AG08395 (cell line): ENCODE measurements around the gene OXTR.
A peak's percentile ranks its signal among the peaks of the same experiment; 100 is the strongest.

ENCODE experiments used
- DNase-seq: peaks from one replicate; pipeline ENCODE4 v3.0.0; 2012; ENCODE audit warnings: mixed read lengths, low spot score

The OXTR gene

DNA sequence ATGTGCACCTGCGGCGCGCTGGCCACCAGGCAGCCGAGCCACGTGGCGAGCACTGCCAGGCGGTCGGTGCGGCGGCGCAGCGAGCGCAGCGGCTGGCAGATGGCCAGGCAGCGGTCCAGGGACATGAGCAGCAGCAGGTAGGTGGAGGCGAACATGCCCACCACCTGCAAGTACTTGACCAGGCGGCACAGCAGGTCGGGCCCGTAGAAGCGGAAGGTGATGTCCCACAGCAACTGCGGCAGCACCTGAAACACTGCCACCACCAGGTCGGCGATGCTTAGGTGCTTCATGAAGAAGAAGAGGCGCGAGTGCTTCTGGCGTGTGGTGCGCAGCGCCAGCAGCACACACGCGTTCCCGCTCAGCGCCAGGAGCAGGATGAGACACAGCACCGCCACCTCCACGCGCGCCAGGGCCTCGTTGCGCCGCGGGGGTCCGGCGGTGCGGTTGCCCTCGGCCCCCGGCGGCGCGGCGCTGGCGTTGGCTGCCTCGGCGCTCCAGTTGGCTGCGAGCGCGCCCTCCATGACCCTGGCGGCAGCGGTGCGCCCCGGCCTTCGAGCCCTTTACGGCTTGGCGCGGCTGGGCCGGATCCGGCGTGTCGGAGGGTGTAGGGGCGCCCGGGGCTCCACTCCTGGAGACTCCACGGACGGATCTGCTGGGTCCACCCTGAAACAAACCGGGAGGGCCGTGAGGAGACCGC, 1.6 kb downstream of the OXTR start:
- DNase-seq = no peak

DNA sequence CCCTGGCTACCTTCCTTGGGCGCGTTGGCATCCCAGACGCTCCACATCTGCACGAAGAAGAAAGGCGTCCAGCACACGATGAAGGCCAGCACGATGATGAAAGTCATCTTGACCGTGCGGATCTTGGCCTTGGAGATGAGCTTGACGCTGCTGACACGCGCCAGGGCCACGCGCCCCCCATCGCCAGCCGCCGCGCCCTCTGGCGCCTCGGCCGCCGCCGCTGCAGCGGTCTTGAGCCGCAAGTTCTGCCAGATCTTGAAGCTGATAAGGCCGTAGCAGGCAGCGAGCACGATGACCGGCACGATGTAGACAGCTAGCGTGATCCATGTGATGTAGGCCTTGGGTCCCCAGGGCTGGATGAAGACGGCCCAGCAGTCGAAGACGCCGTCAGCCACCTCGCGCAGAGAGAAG, 2.2 kb downstream of the OXTR start:
- no peak for DNase-seq

- DNase-seq = no peak
Measured at GRCh38 chr3:8766148-8766547, 3.3 kb downstream of the OXTR start.

DNA sequence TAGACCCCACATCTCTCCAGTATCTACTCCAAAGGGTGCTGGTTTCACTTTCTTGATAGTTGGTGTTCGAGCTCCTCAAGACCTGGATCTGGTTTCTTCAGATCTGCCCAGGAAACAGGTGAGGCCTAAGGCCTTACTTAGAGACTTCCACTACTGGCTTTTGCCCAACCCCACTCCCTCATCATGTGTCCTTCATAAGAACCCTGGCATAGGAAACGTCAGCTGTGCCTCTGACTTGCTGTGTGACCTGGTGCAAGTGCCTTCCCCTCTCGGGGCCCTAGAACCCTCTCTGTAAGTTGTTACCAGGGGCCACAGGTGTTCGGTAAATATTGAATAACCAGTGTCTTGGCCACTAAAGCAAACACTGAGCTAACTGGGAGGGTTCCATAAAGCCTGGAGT, 3.9 kb downstream of the OXTR start:
- DNase-seq = no peak

DNA sequence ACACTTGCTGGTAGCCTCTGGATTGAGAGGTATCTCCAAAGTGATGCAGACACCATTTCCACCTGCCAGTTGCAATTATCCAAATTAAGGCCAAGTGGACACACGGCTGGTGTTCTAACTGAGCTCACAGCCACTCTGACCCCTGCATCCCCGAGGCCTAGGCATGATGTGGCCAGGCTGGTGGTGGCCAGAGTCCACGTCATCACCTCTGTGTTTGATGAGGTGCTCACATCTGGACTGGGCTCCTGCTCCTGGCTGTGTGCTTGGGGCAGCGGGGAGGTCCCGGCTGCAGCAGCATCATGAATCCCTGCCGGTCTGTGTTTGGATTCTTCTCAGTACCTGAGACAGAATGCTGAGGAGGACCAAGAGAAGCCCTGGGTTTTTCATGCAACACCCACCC, 4.9 kb downstream of the OXTR start:
- no peak for DNase-seq

DNA sequence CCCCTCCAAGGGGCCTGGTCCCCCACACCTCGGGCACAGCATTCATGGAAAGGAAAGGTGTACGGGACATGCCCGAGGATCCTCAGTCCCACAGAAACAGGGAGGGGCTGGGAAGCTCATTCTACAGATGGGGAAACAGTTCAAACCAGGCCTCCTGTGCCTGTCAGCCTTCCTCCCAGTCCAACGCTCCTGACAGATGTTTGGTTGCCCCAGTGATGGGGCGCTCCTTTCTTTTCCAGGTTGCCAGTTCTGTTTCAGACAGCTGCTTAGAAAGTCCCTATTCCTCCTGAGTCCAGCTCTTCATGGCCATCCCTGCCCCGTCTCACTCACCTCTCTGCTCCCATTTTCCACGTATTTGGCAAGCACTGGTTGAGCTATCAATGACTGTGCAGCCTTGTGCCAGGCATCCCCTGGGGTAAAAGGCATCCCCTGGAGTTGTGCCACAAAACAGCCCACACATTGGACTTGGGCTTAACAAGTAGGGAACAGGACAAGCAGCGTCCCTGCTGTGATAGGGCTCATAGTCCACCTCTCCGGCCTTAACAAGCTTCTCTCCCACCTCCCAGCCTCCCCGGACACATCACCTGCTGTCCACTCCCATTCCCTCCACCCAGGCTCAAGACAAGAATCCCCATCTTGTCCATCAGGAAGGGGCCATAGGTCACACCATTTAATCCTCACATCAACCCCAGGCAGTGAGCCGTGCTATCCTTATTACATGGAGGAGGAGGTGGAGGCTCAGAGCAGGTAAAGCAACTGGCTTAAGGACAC, 6.6 kb downstream of the OXTR start:
- no peak for DNase-seq

DNA sequence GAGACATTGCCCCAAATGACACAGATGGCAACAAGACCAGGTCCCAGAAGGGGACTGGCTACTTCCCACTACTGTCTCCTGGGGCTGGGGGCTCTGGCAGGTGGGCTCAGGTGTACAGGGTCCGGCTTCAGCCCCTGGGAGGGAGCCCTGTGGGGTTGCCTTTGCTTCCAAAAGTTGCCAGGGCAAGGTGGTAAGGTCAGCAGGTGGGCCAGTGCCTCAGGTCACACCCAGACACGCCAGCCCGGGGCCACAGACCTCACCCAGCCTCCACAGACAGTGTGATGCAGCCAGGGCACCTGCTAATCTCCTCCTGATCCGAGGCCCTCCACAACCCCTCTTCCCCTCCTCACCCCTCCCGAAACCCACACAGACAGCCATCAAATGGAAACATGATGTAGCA, 7.5 kb downstream of the OXTR start:
- no peak for DNase-seq

DNA sequence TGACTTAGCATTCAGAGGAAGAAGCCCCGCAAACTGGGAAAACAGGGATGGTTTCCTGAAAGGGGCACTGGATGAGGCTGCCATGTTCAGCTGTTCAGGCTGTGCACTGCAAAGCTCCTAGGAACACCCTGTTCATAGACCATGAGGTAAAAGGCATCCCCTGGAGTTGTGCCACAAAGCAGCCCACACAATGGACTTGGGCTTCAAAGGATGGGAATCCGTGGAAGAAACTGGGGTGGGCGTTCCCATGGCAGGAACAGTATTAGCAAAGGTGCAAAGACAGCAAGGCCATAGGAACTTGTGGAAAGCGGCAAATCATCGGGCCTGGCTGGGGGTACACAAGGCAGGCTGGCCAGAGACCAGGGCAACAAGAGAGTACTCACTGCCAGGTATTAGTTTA, 8.9 kb downstream of the OXTR start:
- no peak for DNase-seq

DNA sequence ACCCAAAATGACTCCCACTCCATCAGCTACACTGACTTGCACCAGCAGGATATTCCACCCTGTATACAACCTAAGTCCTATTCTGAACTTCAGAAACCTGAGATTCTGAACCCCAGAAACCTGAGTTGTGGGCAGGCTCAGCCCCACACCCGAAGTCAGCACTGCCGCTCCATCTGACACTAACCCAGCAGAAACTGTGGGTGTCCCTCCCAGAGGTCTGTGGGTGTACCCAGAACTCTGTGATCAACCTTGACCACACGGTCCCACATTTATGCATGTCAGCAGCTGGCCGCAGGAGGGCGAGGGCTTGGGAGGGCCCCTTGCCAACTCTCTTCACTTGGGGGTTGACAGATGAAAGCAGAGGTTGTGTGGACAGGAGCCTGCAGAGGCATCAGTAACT, 9.3 kb downstream of the OXTR start:
- no peak for DNase-seq

DNA sequence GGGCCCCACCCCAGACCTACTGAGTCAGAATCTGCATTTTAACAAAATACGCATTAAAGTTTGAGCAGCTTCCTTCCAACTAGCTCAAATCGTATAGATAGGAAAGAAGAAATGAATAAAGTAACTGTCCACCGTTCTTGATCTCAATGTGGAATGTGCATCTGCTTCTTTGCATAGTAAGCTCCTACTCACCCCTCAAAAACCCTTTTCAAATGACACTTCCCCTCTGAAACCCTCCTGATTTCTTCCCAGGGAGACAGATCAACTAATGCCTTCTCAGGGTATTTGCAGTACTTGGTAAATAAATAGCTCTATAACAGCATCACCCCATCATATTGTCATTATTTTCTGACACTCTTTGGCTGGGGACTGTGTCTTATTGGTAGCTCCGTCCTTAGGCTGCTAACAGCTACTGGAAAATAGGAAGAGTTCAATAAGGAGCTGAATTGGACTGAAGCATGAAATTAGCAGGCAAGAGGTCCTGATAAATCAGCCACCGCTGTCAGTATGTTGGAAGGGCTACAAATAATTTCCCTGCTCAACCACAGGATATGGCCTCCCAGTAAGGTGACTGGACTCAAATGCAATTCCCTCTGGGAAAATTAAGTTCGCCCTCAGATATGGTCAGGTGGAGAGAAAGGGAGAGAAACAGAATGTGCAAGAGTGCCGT, 10.2 kb downstream of the OXTR start:
- peak; percentile 36 for DNase-seq

DNA sequence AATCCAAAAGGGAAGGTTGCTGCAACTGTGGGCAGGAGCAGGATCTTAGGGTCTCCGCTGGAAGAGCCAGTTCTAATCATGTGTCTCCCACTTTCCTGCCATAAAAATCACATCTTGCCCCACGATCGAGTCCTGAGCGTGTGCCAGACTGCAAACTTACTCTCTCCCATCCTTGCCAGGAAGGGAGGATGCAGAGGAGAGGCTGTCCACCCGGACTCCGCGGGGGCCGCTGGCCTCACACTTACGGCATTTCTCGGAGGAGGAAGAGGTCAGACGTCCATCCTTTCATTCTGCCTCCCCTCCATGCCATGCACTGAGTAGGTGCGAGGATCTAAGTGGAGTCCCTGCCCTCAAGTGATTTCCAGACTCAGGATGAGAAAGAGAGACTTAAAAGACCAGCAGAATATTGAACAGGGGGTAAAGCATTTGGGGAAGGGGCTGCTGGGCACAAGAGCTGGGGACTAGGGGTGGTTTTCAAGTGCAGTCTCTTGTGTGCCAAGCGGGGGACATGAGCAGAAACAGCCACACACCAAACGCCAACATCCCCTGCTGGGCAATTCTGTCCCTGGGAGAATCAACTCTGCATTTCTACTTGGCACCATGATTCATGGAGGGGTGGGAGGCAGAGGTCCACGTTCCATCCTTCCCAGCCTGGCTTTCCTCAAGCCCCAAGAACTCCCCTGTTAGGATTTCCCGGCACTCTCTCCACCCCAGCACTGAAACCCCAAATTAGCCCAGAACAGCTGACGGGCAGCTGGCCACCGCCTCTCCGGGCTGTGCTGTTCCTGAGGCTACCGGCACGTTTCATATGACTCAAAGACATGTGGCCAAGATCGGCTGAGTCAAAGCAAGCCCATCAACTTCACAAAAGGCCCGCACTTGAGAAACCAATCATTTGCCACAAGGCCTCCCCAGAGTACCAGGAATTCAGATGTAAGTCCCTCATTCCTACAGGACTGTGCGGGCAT, 11.6 kb downstream of the OXTR start:
- DNase-seq = peak; percentile 94

DNA sequence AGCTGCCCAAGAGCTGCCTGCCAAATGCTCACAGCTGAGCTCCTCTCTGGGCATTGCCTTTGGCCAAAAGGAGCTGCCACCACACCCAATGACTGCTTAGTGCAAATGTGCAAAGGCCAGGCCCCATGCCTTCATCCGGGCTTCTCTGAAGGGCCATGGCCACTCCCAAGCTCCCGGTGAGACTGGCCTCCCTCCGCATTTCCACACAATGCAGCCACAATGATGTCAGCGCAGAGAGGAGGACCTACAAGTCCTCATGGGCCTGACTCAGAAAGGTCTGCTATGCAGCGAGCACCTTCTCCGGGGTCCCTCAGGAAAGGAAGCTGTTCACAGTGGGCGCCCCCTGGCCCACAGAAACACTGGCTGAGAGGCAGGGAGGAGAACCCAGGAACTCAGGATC, 12.7 kb downstream of the OXTR start:
- no peak for DNase-seq

DNA sequence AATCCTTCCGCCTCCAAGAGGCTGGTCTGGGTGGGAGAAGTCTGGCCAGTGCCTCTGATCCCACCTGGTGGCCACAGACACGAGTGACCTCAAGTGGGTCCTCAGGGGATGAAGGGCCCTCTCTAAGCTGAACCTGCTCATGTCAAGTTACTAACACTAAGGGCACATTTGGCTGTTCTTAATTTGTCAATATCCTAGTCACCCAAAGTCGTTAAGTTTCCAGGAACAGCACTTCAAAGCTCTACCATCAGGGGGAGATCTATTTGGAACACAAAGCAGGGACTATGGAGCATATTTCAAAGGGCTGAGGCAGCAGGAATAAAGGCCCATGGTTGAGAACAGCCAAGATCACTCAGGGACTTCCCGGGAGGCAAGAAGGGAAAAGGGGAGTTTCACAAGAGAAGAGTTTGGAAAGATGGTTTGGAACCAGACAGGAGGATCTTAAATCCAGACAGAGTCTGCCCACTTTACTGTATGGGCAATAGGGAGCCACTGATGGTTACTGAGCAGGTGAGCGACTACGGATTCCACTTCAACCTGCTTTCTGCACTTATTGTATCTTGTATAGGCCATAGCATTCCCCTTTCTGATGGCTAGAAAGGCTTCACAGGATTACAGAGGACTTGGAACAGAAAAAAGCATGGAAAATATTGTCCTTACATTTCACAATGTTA, 13.7 kb downstream of the OXTR start:
- DNase-seq = peak; percentile 30

GRCh38 chr3:8755097-8755496, 14.3 kb downstream of the OXTR start:
- DNase-seq = no peak

DNA sequence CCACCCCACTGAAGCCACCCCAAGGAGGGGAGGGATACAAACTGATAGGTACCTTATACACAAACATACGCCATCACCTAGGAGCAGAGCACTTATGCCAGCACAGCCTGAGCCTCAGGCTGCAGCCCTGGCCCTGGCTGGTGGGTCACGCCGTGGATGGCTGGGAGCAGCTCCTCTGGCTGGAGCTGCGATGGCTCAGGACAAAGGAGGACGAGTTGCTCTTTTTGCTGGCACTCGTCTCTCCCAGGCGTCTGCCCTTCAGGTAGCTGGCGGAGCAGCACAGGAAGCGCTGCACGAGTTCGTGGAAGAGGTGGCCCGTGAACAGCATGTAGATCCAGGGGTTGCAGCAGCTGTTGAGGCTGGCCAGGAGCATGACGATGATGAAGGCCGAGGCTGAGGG, 16.6 kb downstream of the OXTR start:
- DNase-seq = no peak

GRCh38 chr3:8749316-8749715, 20.1 kb downstream of the OXTR start:
- DNase-seq = no peak

DNA sequence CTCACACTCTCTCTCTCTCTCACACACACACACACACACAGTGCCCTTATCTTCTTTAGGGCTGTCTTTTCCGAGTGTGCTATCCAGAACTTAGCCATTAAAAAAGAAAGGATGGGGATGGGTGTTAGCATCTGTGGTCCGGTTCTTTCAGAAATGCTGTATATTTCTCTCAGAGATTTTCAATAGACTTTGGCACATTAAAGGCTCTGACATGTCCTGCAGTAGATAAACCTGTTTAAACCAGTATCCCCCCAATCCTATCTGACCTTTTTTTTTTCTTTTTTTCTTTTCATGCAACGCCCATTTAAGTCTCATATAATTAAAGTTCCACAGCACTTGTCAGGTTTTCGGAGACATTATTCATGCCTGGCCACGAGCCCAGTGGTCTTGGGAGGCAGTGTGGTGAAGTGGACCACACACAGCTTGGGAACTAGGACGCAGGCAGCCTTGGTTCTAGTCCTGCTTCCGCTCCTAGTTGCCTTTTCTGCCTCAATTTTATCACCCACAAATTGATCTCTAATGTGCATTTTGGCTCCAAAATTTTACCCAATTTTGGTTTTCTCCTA, 22.6 kb downstream of the OXTR start:
- DNase-seq = no peak

DNA sequence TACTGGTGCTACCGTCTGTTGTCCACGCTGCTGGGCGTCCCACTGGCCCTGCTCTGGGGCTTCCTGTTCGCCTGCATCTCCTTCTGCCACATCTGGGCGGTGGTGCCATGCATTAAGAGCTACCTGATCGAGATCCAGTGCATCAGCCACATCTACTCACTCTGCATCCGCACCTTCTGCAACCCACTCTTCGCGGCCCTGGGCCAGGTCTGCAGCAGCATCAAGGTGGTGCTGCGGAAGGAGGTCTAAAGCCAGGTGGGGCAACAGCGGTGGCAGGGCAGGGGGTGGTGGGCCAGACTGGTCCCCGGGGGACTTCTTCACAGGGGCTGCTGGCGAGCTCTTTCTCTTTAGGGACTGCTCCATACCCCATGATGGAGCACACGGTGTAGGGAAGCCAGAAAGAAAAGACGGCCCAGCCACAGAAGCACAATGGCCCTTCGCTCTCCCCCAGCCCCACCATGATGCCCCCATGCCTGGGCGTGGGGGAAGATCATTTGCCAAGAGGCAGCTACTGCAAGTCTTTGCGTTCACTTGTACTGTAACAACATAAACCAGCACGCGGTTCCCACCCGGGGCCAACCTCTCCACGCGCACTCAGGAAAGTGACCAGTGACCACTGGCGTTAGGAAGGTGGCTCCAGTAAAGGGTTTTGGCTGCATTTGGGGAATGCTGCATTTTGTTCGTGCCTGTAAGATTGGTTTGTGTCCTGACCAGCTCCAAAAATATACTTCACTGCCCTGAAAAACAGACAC, 23.6 kb downstream of the OXTR start:
- DNase-seq = no peak

GRCh38 chr3:8743911-8744310, 25.5 kb downstream of the OXTR start:
- no peak for DNase-seq

- peak; percentile 69 for DNase-seq
Measured at GRCh38 chr3:8743021-8743601, 26.3 kb downstream of the OXTR start.
